ENCODE results near the gene SRP54.

The SRP54 gene

GRCh38 chr14:34965912-34966311, 16.9 kb upstream of the SRP54 start:
- TF ChIP-seq, protein P1, sequence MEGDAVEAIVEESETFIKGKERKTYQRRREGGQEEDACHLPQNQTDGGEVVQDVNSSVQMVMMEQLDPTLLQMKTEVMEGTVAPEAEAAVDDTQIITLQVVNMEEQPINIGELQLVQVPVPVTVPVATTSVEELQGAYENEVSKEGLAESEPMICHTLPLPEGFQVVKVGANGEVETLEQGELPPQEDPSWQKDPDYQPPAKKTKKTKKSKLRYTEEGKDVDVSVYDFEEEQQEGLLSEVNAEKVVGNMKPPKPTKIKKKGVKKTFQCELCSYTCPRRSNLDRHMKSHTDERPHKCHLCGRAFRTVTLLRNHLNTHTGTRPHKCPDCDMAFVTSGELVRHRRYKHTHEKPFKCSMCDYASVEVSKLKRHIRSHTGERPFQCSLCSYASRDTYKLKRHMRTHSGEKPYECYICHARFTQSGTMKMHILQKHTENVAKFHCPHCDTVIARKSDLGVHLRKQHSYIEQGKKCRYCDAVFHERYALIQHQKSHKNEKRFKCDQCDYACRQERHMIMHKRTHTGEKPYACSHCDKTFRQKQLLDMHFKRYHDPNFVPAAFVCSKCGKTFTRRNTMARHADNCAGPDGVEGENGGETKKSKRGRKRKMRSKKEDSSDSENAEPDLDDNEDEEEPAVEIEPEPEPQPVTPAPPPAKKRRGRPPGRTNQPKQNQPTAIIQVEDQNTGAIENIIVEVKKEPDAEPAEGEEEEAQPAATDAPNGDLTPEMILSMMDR (IDR thresholded peaks at IDR 0.05; ENCODE audit: low read depth, low read length, missing control alignments), result no peak
- no peak overlapping the region for H3K4me3 ChIP-seq (ENCODE audit: low read depth, low read length)

GRCh38 chr14:34966413-34966812, 16.4 kb upstream of the SRP54 start:
- in situ Hi-C loops (cut with HindIII; ENCODE audit: low sequenced_read_pairs), result no loop called here
- TF ChIP-seq, protein P1 (IDR thresholded peaks at IDR 0.05; ENCODE audit: low read depth, low read length, missing control alignments), result no peak
- no peak overlapping the region for H3K4me3 ChIP-seq (ENCODE audit: low read depth, low read length)
- DNase-seq (ENCODE audit: low read depth), result no peak

More at GRCh38 chr14:34965912-34966311, 16.9 kb upstream of the SRP54 start:
- in situ Hi-C loops (cut with HindIII; ENCODE audit: low sequenced_read_pairs), result no loop called here
- no peak for DNase-seq (ENCODE audit: low read depth)

DNA sequence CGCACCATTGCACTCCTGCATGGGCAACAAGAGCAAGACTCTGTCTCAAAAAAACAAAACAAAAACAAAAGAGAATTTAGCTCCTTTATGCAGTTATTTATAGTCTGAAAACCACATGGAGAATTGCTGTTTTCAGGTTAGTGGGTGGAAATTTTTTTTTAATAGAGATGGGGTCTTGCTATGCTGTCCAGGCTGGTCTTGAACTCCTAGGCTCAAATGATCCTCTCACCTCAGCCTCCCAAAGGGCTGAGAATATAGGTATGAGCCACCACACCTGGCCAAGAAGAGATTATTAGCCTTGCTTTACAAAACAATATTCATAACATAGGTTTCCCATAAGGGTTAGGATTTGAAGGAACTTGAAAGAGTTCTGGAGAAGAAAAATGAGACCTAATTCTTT, 12.1 kb upstream of the SRP54 start:
- no peak overlapping the region for H3K4me3 ChIP-seq (ENCODE audit: low read depth, low read length)
- TF ChIP-seq, protein P1 (IDR thresholded peaks at IDR 0.05; ENCODE audit: low read depth, low read length, missing control alignments), result no peak
- DNase-seq (ENCODE audit: low read depth), result no peak
- in situ Hi-C loops (cut with HindIII; ENCODE audit: low sequenced_read_pairs), result no loop called here

DNA sequence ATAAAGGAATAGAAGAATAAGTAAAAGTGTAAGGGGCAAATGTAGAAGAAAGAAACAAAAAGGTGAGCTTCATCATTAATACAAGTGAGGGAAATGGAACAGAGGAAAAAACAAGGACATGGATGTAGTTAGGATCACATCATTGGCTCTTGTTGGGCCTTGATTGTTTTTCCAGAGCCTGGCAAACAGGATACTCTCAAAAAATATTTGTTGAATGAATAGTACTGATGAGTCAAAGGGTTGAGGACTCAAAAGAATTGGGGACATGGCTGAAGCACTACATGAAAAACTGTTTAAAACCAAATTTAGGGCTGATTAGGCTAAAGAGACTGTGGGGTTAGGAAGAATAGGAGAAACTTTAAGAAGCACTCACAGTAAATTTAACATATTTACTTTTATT, 11.4 kb upstream of the SRP54 start:
- H3K4me3 ChIP-seq (ENCODE audit: low read depth, low read length), result no peak overlapping the region
- no peak for DNase-seq (ENCODE audit: low read depth)
- in situ Hi-C loops (cut with HindIII; ENCODE audit: low sequenced_read_pairs), result no loop called here
- TF ChIP-seq, protein P1 (IDR thresholded peaks at IDR 0.05; ENCODE audit: low read depth, low read length, missing control alignments), result no peak

DNA sequence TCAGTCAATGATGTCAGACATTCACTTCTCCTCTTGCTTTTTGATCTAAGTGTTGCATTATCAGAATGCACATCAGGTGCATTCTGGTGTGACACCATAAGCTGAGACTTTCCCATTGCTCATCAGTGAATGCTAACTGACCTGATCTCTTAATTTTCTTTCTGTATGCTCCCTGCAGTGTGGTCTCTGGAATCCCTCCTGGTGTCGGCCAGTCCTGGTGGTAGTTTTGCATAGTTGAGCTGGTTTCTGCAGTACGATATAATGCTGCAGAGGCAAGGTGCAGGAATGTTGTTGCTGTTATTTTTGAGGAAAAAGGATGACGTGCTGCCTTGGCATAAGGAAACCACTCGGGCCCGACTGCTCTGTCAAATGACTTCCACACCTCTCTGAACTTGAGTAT, 11.0 kb upstream of the SRP54 start:
- H3K4me3 ChIP-seq (ENCODE audit: low read depth, low read length), result no peak overlapping the region
- TF ChIP-seq, protein P1 (IDR thresholded peaks at IDR 0.05; ENCODE audit: low read depth, low read length, missing control alignments), result no peak
- in situ Hi-C loops (cut with HindIII; ENCODE audit: low sequenced_read_pairs), result no loop called here
- DNase-seq (ENCODE audit: low read depth), result peak; percentile 16

- in situ Hi-C loops (cut with HindIII; ENCODE audit: low sequenced_read_pairs), result no loop called here
- H3K4me3 ChIP-seq (ENCODE audit: low read depth, low read length), result no peak overlapping the region
- no peak for DNase-seq (ENCODE audit: low read depth)
- TF ChIP-seq, protein P1 (IDR thresholded peaks at IDR 0.05; ENCODE audit: low read depth, low read length, missing control alignments), result no peak
These were observed 4.3 kb upstream of the SRP54 start for GRCh38 chr14:34978444-34978843.

Data from astrocyte of the cerebellum (primary cell).